Neural cell (in vitro differentiated cells): ENCODE results near the gene GALNT12.

ENCODE experiments used
- EZH2 ChIP-seq: fragments of 200-600, 300-800 bp; shearing (Covaris generic), sonication (generic); IDR thresholded peaks from 2 replicates; pipeline ENCODE4 v1.6.1; 2014; ENCODE audit warnings: antibody characterized with exemption, low read length, borderline replicate concordance, mild to moderate bottlenecking; ENCODE audit not compliant: insufficient read depth, poor library complexity, severe bottlenecking
- MXI1 ChIP-seq: fragments of 450-650 bp; conservative IDR thresholded peaks from 2 replicates; pipeline ENCODE4 v1.6.1; 2014; ENCODE audit warnings: antibody characterized with exemption, mild to moderate bottlenecking; ENCODE audit not compliant: poor library complexity, severe bottlenecking
- POLR2AphosphoS5 ChIP-seq: IDR thresholded peaks from 2 replicates; pipeline ENCODE4 v1.6.1; 2012
- RAD21 ChIP-seq: fragments of 450-650 bp; conservative IDR thresholded peaks from 2 replicates; pipeline ENCODE4 v1.6.1; 2014; ENCODE audit warnings: antibody characterized with exemption, mild to moderate bottlenecking, moderate library complexity
- SMC3 ChIP-seq: fragments of 450-650 bp; conservative IDR thresholded peaks from 2 replicates; pipeline ENCODE4 v1.6.1; 2014; ENCODE audit warnings: antibody characterized with exemption, mild to moderate bottlenecking, moderate library complexity; ENCODE audit not compliant: poor library complexity
- TF ChIP-seq, protein P1 (sequence below): fragments of 450-650 bp; IDR thresholded peaks from 2 replicates; pipeline ENCODE4 v1.5.1; 2014; ENCODE audit warnings: antibody characterized with exemption, mild to moderate bottlenecking, moderate library complexity; ENCODE audit not compliant: poor library complexity, severe bottlenecking
- TF ChIP-seq, protein P2 (sequence below): IDR thresholded peaks from 2 replicates; pipeline ENCODE4 v1.6.1; 2012; ENCODE audit warnings: borderline replicate concordance

DNA sequence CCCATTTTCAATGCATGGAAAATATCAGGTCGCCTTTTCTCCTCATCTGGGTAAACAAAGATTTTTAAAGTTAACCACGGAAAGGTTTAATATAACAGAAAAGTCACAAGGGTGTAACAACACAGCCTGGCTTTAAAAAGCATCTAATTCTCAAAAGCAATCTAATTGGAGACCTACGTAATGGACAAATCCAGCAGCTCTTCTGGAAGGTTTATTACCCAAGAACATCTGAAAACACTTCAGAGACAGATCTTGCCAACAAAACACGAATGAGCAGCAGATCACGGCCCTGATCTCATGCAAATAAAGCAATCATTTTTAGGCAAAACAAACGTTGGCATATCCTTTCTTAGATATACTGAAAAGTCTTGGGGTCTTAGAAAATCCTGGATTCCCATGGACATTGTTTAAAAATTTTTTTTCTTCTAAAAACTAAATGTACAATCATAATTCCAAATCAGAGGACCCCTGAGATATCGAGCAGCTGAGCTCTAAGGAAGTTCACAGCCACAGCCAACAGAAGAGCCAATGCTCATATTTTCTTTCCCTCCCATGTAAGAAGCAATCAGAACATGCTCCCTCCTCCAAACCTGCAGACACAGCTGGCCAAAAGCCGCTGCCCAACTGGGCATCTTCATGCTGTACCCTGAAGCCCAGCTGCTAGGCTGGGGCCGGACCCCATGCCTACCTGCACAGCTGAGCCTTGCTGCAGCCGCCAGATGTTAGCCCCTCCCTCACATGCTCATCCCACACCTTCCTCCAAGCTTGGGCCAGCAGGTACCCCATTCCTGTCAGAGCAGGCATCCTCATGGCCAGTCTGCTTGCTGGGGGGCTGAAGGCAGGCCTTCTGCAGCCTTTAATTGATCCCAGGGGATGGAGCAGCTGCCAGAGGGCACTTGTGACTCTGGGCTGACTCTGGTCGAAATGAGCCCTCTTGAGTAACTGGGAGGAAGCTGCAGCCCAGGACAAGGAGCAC lies 22.4 kb upstream of the GALNT12 start:
- TF ChIP-seq SMC3 (no peak), EZH2 (no peak), POLR2AphosphoS5 (no peak), RAD21 (no peak), MXI1 (no peak)
- TF ChIP-seq, protein P1, sequence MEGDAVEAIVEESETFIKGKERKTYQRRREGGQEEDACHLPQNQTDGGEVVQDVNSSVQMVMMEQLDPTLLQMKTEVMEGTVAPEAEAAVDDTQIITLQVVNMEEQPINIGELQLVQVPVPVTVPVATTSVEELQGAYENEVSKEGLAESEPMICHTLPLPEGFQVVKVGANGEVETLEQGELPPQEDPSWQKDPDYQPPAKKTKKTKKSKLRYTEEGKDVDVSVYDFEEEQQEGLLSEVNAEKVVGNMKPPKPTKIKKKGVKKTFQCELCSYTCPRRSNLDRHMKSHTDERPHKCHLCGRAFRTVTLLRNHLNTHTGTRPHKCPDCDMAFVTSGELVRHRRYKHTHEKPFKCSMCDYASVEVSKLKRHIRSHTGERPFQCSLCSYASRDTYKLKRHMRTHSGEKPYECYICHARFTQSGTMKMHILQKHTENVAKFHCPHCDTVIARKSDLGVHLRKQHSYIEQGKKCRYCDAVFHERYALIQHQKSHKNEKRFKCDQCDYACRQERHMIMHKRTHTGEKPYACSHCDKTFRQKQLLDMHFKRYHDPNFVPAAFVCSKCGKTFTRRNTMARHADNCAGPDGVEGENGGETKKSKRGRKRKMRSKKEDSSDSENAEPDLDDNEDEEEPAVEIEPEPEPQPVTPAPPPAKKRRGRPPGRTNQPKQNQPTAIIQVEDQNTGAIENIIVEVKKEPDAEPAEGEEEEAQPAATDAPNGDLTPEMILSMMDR: no peak
- TF ChIP-seq, protein P2, sequence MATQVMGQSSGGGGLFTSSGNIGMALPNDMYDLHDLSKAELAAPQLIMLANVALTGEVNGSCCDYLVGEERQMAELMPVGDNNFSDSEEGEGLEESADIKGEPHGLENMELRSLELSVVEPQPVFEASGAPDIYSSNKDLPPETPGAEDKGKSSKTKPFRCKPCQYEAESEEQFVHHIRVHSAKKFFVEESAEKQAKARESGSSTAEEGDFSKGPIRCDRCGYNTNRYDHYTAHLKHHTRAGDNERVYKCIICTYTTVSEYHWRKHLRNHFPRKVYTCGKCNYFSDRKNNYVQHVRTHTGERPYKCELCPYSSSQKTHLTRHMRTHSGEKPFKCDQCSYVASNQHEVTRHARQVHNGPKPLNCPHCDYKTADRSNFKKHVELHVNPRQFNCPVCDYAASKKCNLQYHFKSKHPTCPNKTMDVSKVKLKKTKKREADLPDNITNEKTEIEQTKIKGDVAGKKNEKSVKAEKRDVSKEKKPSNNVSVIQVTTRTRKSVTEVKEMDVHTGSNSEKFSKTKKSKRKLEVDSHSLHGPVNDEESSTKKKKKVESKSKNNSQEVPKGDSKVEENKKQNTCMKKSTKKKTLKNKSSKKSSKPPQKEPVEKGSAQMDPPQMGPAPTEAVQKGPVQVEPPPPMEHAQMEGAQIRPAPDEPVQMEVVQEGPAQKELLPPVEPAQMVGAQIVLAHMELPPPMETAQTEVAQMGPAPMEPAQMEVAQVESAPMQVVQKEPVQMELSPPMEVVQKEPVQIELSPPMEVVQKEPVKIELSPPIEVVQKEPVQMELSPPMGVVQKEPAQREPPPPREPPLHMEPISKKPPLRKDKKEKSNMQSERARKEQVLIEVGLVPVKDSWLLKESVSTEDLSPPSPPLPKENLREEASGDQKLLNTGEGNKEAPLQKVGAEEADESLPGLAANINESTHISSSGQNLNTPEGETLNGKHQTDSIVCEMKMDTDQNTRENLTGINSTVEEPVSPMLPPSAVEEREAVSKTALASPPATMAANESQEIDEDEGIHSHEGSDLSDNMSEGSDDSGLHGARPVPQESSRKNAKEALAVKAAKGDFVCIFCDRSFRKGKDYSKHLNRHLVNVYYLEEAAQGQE: no peak
